ENCODE data around the gene MRTFA. TPM values are rescaled to one million over a fixed set of nuclear protein-coding genes. Genes with fewer than 3 reads are reported as not detected.

The MRTFA gene
- total and polyA plus RNA-seq, 2 of the 13 experiments (the other 11 are each of a cell fraction or from before 2014, with no cell fraction given), result 2.4 to 8.2 TPM

GRCh38 chr22:40544758-40545157 lies 91.8 kb downstream of the MRTFA start (continued):
- no peak for TF ChIP-seq POLR2AphosphoS2 (IDR thresholded peaks at IDR 0.05; ENCODE audit: low read depth, low read length)
- TF ChIP-seq ZFP62 (CRISPR knock-in tag; IDR thresholded peaks at IDR 0.05), result no peak
- TF ChIP-seq STAG1 (CRISPR knock-in tag; IDR thresholded peaks at IDR 0.05), result no peak
- no peak for TF ChIP-seq ZNF724P (CRISPR knock-in tag; IDR thresholded peaks at IDR 0.05; ENCODE audit: borderline replicate concordance)

DNA sequence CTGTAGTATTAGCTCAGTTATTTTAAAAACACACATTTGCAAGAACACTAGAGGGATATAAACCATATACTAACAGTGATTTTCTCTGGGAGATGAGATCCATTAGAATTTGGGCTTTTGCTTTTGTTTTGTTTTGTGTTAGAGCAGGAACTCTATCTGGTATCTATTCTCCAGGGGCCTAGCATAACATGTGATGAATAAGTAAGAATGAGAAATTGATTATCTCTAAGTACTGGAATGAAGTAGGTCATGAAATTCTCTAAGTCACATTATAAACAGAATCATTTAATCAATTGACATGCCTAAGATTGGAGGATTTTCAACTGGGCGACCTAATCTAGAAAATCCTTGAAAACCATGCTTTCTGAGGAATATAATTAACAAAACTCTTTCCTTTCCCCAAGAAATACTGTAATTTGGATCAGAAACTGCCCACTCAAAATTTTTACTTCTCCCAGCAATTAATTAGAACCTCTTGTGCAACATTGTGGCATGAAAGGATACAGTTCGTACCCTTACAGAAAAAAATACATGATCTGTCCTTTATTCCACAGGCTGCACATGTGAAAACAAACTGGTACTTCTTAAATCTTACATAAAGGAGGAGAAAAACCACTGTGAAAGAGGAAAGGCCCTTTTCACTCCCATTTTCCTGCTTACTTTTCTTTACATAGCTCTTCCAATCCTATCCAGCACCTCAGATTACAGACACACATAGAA lies 93.5 kb downstream of the MRTFA start:
- H3K4me2 ChIP-seq (ENCODE audit: low read depth, low read length), result no peak overlapping the region
- DNase-seq (ENCODE audit: low spot score), result no peak
- H3K9me3 ChIP-seq (ENCODE audit: low read length), result no peaks in the 10 kb centered on the region
- peaks cover 20% of the 10 kb centered on the region for H3K4me1 ChIP-seq (ENCODE audit: insufficient read depth, low read length)
- intact Hi-C loops (cut with micrococcal nuclease; ENCODE audit: unreplicated experiment) (no loop called here), in situ Hi-C loops (cut with HindIII; ENCODE audit: extremely low pct_ligation_motif_present, low pct_unique_long_range_greater_than_20kb) (no loop called here)
- no peaks in the 10 kb centered on the region for H3K79me2 ChIP-seq (ENCODE audit: insufficient read depth, low read length)
- BruUV-seq (replicated peaks), result TSS peak; percentile 27
- H4K20me1 ChIP-seq (ENCODE audit: insufficient read depth, low read length), result no peaks in the 10 kb centered on the region
- no peak for FAIRE-seq
- H3K27ac ChIP-seq (ENCODE audit: extremely low read length, insufficient read depth, low read length), result no peak overlapping the region
- ATAC-seq, result no peak
- ChIA-PET POLR2A (no interaction called here), CTCF (ENCODE audit: low intra/inter-chr PET ratio, low total read pairs) (no interaction called here)
- 98% methylated on average over 2 of the region's 2 CpGs for WGBS (ENCODE audit: low lambda C conversion rate)
- peaks cover 0 to 3% of the 10 kb centered on the region in 2 experiments; a peak in 2 of 5 replicates for H3K36me3 ChIP-seq (replicated peaks in 1 of 2; ENCODE audit: control insufficient read depth in 1 of 2, insufficient read depth in 2 of 2, low read length in 2 of 2)
- no peaks in the 10 kb centered on the region; a peak in 1 of 5 replicates for H3K27me3 ChIP-seq (ENCODE audit: control insufficient read depth in 1 of 2, insufficient read depth in 2 of 2, low read length in 2 of 2)
- no peak overlapping the region for H3K9ac ChIP-seq (ENCODE audit: insufficient read depth, low read depth, low read length)
- H2AFZ ChIP-seq (ENCODE audit: low read length), result no peak overlapping the region
- no peak overlapping the region for H3K4me3 ChIP-seq (replicated peaks in 1 of 3; ENCODE audit: insufficient read depth in 1 of 3, low read depth in 2 of 3, low read length in 3 of 3)
- TF ChIP-seq PHF21A (CRISPR knock-in tag; IDR thresholded peaks at IDR 0.05), result no peak
- TF ChIP-seq HDAC2 (CRISPR knock-in tag; IDR thresholded peaks at IDR 0.05), result no peak
- no peak for TF ChIP-seq PITX1 (CRISPR knock-in tag; IDR thresholded peaks at IDR 0.05)

- Histone ChIP-seq H3K4me2 (ENCODE audit: low read depth, low read length) (no peak overlapping the region), H3K27me3 (ENCODE audit: control insufficient read depth in 1 of 2, insufficient read depth in 2 of 2, low read length in 2 of 2) (no peaks in the 10 kb centered on the region; a peak in 1 of 5 replicates), H3K79me2 (ENCODE audit: insufficient read depth, low read length) (no peaks in the 10 kb centered on the region), H2AFZ (ENCODE audit: low read length) (no peak overlapping the region), H4K20me1 (ENCODE audit: insufficient read depth, low read length) (no peaks in the 10 kb centered on the region), H3K36me3 (replicated peaks in 1 of 2; ENCODE audit: control insufficient read depth in 1 of 2, insufficient read depth in 2 of 2, low read length in 2 of 2) (0 out of 5 replicates have a peak, but pooled peaks cover 0 to 3% of the 10 kb centered on the region in 2 experiments), H3K9me3 (ENCODE audit: low read length) (no peaks in the 10 kb centered on the region), H3K4me3 (replicated peaks in 1 of 3; ENCODE audit: insufficient read depth in 1 of 3, low read depth in 2 of 3, low read length in 3 of 3) (no peak overlapping the region), H3K27ac (ENCODE audit: extremely low read length, insufficient read depth, low read length) (no peak overlapping the region), H3K4me1 (ENCODE audit: insufficient read depth, low read length) (peaks cover 20% of the 10 kb centered on the region), H3K9ac (ENCODE audit: insufficient read depth, low read depth, low read length) (no peak overlapping the region)
- WGBS (ENCODE audit: low lambda C conversion rate), result 86% methylated on average over 2 of the region's 2 CpGs
- in situ Hi-C loops (cut with HindIII; ENCODE audit: extremely low pct_ligation_motif_present, low pct_unique_long_range_greater_than_20kb), result no loop called here
- ATAC-seq (no peak), DNase-seq (ENCODE audit: low spot score) (no peak), FAIRE-seq (no peak)
- TF ChIP-seq KDM5B (CRISPR knock-in tag; IDR thresholded peaks at IDR 0.05; ENCODE audit: borderline replicate concordance) (no peak), ZNF337 (CRISPR knock-in tag; IDR thresholded peaks at IDR 0.05; ENCODE audit: borderline replicate concordance, low read depth) (no peak), SRF (IDR thresholded peaks at IDR 0.05; ENCODE audit: low read depth, low read length) (no peak), NR2F6 (IDR thresholded peaks at IDR 0.05) (no peak), NR2F6 (CRISPR knock-in tag; IDR thresholded peaks at IDR 0.05) (no peak), NFKB2 (CRISPR knock-in tag; IDR thresholded peaks at IDR 0.05; ENCODE audit: borderline replicate concordance) (no peak)
- BruUV-seq (replicated peaks), result no TSS peak
- POLR2A ChIA-PET, result no interaction called here
- intact Hi-C loops (cut with micrococcal nuclease; ENCODE audit: unreplicated experiment), result no loop called here
- CTCF ChIA-PET (ENCODE audit: low intra/inter-chr PET ratio, low total read pairs), result no interaction called here
Observed at GRCh38 chr22:40541300-40541699, 95.2 kb downstream of the MRTFA start.

All from HepG2 (cell line).